NCI-H1417 treated with DMSO at 0.1 percent for 48 hours (cell line): ENCODE data around the gene STING1.
"Not testable (repeated sequence)": the region's sequence is repeated elsewhere in the genome, so short reads cannot be mapped to it uniquely, and the experiment has no call there.

Experiments
- DNase-seq: peaks from one replicate; lab custom pipeline; 2025; lab: John Stamatoyannopoulos, UW

The STING1 gene

DNA sequence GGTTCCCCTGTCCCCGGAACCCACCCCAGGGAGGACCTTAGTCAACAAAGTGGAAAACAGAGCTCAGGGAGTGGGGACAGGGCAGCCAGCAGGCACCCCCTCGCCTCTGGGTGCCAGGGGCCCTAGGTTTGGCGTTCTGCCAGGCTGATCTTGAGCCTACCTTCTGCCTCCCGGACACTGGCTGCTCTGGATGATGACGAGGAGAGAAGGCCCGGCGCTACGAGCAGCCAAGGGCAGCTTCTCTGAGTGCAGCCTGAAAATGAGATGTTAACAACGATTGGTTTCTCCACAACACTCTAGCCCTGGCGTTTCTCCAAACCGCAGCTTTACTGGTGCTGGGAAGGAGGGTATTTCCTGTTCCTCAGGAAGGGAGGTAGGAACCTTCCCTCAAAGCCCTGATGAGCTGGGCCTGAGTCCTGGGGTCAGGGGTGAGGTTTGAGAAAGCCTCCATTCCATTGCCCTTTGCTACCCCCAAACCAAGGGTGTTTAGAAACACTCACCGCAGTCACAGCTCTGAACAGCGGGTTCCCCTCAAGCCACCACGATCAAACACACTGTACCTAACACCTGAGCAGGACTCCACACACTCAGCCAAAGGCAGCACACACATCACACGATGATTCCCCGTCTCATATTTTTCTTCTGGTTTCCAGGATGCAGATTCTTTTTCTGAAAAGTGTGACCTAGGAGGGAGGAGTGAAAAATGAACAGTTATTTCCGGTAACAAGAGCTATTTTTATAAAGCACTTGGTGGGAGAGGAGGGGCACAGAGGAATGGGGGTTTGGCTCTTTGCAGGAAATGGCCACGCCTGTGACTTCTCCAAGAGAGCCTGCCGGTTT is at the start of gene STING1:
Gene STING1, minus strand, starts transcription at position 709 of the 840 bp plus-strand sequence. CDS start 1,054 bp downstream, outside the sequence.
- DNase-seq: no peak

DNA sequence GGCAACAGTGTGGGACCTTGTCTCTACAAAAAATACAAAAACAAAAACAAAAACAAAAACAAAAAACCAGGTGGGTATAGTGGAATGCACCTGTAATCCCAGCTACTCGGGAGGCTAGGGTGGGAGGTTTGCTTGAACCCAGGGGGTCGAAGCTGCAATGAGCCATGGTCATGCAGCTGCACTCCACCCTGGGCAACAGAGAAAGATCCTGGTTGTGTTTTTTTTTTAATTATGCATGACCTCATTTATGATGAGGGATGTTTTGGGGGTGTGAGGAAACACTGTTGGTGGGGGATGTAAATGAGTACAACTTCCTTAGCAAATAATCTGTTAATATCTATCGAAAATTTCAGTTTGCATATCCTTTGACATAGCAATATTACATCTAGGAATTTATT is 49.2 kb upstream of the STING1 start:
- no peak for DNase-seq

DNA sequence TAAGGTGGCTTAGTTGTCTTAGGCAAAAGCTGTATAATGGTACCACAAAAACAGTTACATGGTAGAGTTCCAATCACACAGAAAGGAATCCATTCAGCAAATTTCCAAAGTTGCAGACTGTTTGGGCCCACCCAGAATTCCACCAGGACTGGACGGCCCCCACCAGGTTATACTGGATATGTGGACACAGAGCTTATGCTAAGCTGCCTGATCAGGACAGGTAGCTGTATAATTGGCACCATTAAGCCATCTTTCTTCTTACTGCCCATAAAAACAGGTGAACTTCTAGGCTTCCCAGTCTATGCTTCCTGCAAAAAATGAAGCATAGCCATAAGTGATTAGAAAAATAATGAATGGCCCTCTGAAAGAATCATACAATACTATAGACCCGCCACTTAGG is 47.5 kb upstream of the STING1 start:
- not testable (repeated sequence) for DNase-seq

DNA sequence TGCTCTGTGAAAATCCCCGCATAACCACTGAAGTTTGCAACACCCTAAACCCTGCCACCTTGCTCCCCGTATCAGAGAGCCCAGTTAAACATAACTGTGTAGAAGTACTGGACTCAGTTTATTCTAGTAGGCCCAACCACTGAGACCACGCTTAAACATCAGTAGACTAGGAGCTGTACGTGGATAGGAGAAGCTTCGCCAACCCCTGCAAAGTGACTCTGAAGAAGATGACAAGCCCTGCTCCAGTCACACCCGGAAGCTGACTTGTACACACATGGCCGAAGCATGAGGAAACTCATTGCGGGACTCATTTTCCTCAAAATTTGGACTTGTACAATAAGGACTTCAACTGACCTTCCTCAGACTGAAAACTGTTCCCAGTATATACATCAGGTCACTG is 46.1 kb upstream of the STING1 start:
- DNase-seq: not testable (repeated sequence)

DNA sequence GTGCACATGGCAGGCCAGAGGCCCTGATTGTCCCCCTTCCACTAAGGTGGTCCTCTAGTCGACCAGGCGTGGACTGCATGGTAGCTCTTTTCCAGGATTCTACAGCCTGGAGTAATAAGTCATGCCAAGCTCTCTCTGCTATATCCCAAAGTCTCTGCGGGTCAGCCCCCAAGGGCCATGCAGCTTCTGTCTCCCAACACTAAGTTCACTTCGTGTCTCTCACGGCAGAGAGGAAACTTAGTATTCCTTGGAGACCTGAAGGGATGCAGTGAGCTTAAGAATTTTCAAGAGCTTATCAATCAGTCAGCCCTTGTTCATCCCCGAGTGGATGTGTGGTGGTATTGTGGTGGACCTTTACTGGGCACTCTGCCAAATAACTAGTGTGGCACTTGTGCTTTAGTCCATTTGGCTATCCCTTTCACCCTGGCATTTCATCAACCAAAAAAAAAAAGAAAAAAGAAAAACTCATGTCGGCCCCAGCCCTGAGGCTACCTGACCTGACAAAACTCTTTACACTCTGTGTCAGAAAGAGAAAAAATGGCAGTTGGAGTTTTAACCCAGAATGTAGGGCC is 45.4 kb upstream of the STING1 start:
- DNase-seq: not testable (repeated sequence)

DNA sequence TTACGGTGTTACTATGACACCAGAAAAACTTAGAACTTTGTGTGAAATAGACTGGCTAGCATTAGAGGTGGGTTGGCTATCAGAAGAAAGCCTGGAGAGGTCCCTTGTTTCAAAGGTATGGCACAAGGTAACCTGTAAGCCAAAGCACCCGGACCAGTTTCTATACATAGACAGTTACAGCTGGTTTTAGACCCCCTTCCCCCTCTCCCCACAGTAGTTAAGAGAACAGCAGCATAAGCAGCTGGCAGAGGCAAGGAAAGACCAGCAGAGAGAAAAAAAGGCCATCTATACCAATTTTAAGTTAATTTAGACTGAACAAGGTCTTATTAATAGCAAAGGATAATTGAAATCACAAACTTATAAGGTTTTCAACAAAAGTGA is 44.5 kb upstream of the STING1 start:
- not testable (repeated sequence) for DNase-seq

DNA sequence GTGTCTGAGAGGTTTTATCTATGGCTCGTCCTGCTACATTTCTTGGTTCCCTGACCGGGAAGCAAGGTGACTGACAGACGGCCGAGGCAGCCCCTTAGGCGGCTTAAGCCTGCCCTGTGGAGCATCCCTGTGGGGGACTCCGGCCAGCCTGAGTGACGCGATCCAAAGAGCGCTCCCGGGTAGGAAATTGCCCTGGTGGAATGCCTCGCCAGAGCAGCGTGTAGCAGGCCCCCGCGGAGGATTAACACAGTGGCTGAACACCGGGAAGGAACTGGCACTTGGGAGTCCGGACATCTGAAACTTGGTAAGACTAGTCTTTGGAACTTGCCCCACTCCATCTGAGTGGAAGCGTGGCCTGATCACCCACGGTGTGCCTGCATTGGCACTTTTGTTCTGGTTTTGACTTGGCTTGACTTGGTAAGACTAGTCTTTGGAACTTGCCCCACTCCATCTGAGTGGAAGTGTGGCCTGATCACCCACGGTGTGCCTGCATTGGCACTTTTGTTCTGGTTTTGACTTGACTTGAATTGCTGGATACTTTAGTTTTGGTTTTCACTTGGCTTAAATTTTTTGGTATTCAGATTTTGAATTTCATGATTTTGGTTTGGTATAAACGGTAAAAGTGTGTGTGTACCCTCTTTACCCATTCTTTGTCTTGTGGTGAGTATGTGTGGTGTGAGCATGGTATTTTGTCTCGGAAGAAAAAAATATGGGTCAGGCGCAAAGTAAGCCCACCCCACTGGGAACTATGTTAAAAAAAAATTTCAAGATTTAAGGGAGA is 43.9 kb upstream of the STING1 start:
- DNase-seq: not testable (repeated sequence)

DNA sequence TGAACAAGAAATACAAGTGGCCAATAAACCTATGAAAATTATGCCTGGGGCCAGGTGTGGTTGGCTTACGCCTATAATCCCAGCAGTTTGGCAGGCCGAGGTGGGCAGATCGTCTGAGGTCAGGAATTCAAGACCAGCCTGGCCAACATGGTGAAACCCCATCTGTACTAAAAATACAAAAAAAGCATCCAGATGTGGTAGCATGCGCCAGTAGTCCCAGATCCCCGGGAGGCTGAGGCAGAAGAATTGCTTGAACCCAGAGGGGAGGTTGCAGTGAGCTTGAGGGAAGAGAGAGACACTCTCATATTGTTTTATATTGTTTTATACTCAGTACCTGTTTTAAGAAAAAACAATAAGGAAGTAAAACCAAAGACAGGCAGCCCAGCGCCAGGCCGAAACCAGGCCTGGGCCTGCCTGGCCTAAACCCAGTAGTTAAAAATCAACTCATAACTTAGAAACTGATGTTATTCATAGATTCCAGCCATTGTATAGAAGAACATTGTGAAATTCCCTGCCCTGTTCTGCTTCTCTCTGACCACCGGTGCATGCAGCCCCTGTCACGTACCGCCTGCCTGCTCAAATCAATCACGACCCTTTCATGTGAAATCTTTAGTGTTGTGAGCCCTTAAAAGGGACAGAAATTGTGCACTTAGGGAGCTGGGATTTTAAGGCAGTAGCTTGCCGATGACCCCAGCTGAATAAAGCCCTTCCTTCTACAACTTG is 43.2 kb upstream of the STING1 start:
- DNase-seq: not testable (repeated sequence)

DNA sequence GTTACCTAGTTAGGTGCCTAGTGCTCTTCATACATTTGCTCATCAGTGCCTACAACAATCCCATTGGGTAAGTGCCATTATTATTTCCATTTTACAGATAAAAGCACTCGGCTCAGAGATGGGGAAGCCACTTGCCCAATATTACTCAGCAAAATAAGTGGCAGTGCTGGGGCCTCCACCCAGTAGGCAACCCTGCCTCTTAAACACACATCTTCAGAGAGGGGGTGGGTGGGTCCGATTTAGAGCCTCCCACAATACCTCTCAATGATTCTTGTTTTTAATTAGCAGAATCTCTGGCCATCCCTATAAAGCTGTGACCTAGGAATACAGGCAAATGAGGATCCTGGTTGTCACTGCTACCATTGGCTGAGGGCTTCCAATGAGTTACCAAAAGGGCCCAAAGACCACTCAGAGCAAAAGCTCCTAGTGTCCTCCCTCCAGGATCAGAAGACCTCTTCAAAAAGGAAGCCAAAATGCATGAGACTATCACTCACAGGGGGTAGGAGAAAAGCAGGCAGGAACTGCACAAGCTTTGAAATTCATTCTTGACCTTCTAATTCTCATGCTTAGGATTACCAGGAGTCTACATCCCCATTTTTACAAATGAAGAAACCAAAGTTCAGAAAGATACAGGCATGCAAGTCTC is 42.5 kb upstream of the STING1 start:
- no peak for DNase-seq

DNA sequence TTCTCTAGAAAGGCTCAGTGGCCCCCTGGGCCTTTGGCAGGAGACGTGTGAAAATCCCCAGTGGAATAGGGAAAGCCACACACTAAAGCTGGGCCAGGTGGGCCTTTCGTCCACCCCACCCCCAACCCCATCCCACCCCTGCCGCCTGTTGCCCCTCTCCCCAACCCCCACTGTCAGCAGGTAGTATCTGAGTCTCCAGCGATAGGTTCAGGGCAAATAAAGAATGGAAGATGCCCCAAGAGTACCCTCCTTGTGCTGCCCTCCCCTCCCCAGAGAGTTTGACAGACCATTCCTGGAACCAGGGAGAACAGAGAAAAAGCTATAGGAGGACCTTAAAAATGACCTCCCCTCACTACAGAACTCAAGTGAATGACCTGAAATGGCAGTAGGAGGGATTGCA is 41.9 kb upstream of the STING1 start:
- no peak for DNase-seq

DNA sequence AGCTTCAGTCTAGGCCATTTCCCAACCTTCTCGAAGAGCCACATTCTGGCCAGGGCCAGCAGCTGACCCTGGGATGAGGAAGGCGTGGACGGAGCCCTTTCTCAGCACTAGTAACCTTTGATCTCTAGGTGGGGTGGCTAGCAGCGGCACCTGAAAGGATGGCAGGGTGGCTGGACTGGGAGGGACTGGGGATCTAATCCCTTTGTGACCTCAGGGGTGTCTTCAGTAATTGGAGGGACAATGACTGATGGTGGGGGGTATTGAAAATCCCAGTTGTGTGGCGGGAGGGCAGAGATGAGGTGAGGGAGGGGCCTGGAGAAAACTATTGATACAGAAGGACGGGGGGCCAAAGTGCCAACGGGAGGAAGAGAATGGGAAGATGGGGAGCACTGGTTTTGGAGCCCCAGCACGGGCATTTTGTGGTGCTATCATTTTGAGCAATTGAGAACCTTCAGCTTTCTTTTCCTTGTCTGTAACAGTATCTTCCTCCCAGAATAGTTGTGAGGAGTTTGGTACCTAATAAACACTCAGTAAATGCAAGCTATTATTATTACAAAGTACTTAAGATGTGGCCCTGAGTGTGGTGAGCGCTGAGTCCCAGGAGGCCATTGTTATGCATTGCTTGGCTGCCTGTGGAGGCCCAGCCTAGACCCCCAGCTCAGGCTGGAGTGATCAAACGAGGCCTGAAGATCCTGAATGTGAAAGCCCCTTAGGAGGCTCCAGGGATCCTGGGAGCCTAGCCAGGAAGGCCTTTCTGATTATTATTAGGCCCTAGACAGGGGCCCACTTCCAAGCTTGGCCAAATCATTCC is 41.3 kb upstream of the STING1 start:
- DNase-seq: no peak

DNA sequence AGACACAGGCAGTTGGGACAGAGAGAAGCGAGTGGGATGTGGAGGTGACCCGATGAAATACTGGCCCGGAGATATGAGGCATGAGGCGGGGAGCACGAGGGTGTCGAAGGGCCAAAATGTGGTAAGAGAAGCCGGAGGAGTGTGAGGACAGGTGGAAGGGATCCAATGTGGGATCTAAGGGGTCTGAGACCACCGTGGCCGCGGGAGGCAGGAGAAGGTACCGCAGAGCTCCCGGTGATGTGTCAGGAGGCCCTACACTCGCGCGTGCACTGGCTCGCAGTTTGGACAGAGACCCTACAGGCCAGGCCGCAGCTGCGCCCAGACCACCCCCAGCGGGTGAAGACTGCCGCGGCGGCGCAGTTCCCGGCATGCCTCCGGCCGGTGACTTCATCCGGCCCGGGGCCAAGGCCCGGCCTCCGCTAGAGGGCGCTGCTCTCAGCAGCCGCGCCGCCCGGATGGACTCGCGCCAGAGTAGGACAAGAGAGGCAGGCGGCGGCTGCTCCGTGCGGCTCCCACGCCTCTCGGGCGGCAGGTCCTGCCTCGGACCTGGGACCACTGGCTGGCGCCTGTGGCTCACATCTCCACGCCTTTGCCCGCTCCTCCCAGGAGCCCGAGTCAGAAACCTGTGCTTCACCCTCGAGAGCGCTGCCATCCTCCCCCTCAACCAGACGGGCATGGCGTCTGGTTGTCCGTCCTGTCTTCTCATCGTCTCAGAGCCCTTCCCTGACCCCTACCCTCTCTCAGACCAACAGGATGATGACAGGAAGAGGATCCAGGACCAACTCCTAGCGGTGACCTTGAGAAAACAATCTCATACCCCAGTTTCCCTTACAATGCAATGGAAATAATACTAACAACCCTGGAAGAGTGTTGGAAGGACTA is 35.4 kb upstream of the STING1 start:
- no peak for DNase-seq

DNA sequence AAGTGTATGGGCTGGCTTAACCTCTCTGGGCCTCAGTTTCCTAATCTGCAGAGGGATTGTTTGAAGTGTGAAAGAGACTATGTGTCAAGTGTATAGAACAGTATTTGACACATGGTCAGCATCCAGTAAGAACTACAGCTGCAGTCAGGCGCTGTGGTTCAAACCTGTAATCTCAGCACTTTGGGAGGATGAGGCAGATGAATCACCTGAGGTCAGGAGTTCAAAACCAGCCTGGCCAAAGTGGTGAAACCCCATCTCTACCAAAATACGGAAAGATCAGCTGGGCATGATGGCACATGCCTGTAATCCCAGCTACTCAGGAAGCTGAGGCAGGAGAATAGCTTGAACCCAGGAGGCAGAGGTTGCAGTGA is 31.9 kb upstream of the STING1 start:
- DNase-seq: no peak

DNA sequence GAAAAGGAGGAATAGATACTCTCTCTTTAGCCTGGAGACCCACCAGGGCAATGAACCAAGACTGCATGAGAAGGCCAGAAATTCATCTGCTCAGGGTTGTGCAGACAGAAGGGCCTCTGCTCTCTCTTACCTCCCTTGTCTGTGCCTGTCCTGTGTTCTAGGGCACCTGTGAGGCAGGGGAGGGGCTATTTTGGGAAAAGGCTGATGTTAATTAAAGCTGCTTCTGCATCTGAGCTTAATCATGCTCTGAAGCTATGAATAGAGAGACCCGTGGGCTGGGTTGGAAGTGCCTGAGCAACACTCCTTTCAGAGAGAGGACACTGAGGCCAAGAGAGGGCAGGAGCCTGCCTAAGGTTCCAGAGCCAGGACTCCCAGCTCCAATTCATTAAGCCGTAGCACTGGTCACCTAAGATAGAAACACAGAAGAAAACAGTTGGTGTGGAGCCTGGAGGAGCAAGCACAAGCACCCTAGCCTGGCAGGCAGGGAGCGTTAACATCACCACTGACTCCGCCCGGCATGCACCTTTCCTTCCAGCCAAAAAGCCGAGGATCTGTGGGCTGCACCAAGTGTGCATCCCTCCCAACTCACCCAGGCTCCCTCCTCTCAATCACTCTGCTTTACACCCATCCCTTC is 31.4 kb upstream of the STING1 start:
- no peak for DNase-seq

DNA sequence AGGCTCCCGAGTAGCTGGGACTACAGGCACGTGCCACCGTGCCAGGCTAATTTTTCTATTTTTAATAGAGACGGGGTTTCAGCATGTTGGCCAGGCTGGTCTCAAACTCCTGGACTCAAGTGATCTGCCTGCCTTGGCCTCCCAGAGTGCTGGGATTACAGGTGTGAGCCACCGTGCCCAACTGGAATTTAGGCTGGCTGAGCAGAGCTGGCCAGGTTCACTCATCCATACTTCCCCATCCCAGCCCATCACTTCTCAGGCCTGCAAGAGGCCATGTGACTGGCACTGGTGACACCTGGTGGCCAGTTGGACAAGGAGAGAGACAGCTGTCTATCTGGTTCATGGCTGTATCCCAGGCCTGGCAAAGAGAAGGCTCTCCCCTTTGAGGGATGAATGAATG is 30.9 kb upstream of the STING1 start:
- DNase-seq: not testable (repeated sequence)

DNA sequence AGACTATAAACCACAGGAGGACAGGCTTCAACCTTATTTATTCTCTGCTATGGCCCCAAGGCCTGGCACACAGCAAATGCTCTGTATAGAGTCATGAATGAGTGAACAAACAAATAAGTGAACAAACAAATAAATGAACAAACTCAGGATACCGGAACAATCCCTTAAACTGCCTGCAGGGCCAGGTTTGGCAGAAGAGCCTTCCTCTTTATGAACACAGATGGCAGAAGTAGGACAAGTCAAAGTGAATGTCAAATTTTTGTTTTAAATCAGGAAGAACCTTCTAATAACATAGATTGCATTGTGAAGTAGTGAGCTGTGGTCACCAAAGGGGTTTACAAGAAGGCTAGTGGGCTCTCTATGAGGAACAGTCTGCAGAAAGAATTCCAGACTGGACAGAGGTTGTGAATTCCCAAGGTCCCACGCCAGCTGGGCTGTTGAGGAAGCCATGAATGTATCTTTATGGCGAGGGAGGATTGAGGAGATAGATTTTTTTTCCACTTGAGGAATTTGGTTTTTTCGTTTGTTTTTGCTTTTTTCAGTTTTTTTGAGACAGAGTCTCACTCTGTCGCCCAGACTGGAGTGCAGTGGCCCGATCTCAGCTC is 30.3 kb upstream of the STING1 start:
- no peak for DNase-seq

DNA sequence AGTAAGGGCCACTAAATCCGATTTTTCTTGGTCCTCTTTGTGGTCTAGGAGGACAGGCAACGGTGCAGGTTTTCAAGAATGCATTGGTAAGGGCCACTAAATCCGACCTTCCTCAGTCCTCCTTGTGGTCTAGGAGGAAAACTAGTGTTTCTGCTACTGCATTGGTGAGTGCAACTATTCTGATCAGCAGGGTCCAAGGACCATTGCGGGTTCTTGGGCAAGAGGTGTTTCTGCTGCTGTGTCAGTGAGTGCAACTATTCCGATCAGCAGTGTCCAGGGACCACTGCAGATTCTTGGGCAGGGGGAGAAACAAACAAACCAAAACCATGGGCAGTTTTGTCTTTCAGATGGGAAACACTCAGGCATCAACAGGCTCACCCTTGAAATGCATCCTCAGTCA is 22.2 kb upstream of the STING1 start:
- DNase-seq: not testable (repeated sequence)

DNA sequence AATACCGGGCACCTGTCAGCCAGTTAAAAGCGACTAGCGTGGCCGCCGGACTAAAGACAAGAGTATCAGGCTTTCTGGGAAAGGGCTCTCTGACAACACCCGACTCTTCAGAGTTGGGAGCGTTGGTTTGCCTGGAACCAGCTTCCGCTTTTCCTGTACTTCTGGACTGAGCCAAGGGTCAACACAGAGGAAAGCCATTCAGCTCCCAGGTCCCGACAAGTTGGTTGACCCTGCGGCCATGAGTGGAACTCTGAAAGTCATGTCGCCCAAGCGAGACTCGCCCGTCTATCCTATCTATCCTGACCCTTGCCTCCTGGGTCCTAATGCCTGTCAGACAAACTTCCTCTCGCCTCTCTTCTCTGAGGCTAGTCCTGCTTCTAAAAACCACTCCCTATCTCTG is 21.3 kb upstream of the STING1 start:
- not testable (repeated sequence) for DNase-seq
